ENCODE results near the gene L3MBTL4. TPM values are rescaled to one million over a fixed set of nuclear protein-coding genes. Genes with fewer than 3 reads are reported as not detected.

Gene L3MBTL4
- total RNA-seq, 6 experiments from 2014 or later: 8.2 to 16.0 (median 11.3) TPM

DNA sequence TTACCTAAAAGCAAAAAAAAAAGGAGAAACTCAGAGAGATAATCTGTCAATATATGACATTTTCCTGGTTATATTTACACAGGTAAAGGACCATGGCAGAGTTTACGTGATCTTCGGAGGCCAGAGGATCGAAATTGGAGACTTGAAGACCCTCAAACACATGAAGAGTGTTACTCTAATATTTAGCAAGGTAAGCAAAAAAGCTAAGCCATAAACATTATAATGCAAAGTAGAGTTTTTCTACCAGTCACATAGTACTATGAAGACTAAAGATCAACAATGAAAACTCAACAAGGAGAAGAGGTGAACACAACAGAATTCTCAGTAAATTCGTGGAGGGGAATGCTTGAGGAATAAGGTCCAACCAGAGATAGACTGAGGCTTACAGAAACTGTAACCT, 78.5 kb downstream of the L3MBTL4 start:
- H3K27ac ChIP-seq: no peak overlapping the region
- no peaks in the 10 kb centered on the region for H3K27me3 ChIP-seq
- H3K36me3 ChIP-seq: no peaks in the 10 kb centered on the region
- TF ChIP-seq, protein P1, sequence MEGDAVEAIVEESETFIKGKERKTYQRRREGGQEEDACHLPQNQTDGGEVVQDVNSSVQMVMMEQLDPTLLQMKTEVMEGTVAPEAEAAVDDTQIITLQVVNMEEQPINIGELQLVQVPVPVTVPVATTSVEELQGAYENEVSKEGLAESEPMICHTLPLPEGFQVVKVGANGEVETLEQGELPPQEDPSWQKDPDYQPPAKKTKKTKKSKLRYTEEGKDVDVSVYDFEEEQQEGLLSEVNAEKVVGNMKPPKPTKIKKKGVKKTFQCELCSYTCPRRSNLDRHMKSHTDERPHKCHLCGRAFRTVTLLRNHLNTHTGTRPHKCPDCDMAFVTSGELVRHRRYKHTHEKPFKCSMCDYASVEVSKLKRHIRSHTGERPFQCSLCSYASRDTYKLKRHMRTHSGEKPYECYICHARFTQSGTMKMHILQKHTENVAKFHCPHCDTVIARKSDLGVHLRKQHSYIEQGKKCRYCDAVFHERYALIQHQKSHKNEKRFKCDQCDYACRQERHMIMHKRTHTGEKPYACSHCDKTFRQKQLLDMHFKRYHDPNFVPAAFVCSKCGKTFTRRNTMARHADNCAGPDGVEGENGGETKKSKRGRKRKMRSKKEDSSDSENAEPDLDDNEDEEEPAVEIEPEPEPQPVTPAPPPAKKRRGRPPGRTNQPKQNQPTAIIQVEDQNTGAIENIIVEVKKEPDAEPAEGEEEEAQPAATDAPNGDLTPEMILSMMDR (IDR thresholded peaks at IDR 0.05): no peak
- TF ChIP-seq POLR2A (IDR thresholded peaks at IDR 0.05): no peak
- no peak for ATAC-seq
- no peak overlapping the region for H3K4me3 ChIP-seq
- no peaks in the 10 kb centered on the region for H3K4me1 ChIP-seq
- intact Hi-C loops (cut with DNase I): no loop called here
- WGBS (ENCODE audit: insufficient coverage, low coverage, low lambda C conversion rate, missing lambda C conversion rate): 74% methylated on average over 4 of the region's 4 CpGs
- no peaks in the 10 kb centered on the region for H3K9me3 ChIP-seq
- DNase-seq: no peak

DNA sequence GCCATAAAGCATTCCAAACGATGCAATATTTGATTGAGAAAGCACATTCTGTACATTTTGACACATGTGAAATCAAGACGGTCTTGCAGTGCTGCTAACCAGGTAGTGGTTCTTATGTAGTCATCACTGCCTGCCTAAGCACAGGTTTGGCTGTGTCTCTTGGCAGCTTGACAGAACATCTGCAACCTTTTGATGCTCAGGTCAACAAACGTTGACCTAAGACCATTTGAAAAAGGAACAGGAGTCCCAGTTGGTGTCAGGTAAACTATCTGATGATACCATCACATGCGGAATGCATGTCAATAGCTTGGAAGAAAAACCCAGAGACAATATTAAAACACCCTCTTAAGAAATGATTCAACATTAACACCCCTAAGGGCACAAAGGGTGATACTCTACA, 80.7 kb downstream of the L3MBTL4 start:
- TF ChIP-seq POLR2A (IDR thresholded peaks at IDR 0.05): no peak
- TF ChIP-seq, protein P1 (IDR thresholded peaks at IDR 0.05): no peak
- 40% methylated on average over 4 of the region's 4 CpGs for WGBS (ENCODE audit: insufficient coverage, low coverage, low lambda C conversion rate, missing lambda C conversion rate)
- ATAC-seq: peak; percentile 50 to 81 (median 70)

DNA sequence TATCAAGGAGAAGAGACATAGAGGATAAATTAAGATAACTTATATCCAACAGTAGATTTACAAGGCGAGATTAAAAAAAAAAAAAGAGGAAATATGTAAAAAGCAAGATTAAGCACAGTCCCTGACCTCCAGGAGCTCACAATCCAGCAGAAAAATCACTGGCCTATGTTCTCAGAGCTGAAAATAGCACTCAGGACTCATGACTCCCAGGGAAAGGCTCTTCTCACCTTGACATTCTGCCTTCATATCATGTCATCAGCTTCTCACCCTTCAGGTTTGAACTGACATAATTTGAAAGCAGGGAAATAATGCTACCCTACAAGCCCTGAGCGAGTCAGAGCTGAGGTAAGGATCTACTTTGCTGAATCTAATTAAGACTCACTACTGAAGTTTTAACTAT, 82.8 kb downstream of the L3MBTL4 start:
- Histone ChIP-seq H3K27ac (no peak overlapping the region), H3K4me1 (peaks cover 0 to 10% (median 3%) of the 10 kb centered on the region in 4 donors), H3K4me3 (no peak overlapping the region), H3K36me3 (no peaks in the 10 kb centered on the region), H3K27me3 (no peaks in the 10 kb centered on the region), H3K9me3 (no peaks in the 10 kb centered on the region)
- no peak for TF ChIP-seq POLR2A (IDR thresholded peaks at IDR 0.05)
- TF ChIP-seq, protein P1 (IDR thresholded peaks at IDR 0.05): no peak
- 94% methylated on average over 2 of the region's 2 CpGs for WGBS (ENCODE audit: insufficient coverage, low coverage, low lambda C conversion rate, missing lambda C conversion rate)
- intact Hi-C loops (cut with DNase I): no loop called here
- ATAC-seq (no peak), DNase-seq (no peak)

More for the DNA sequence above, 80.7 kb downstream of the L3MBTL4 start:
- H3K36me3 ChIP-seq: no peaks in the 10 kb centered on the region
- DNase-seq: no peak
- no peaks in the 10 kb centered on the region for H3K27me3 ChIP-seq
- H3K27ac ChIP-seq: no peak overlapping the region
- intact Hi-C loops (cut with DNase I): no loop called here
- no peaks in the 10 kb centered on the region for H3K4me1 ChIP-seq
- no peaks in the 10 kb centered on the region for H3K9me3 ChIP-seq
- no peak overlapping the region for H3K4me3 ChIP-seq

DNA sequence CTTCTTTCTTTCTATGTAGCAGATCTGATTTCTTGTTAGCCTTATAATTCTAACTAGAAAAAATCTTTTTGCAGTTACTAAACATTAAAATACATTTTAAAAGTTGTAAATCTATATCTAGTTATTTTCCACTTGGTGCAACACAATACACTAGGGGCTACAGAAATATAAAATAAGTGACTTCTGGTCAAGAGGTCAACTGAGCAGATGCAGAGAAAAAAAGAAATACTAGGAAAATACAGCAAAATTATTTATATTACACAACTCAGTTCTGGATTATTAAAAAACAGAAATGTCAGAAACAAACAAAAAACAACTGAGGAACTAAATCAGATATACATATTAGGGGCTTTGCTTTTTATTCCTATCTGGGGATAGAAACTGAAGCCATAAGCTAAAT, 83.9 kb downstream of the L3MBTL4 start:
- TF ChIP-seq, protein P1 (IDR thresholded peaks at IDR 0.05): no peak
- TF ChIP-seq POLR2A (IDR thresholded peaks at IDR 0.05): no peak
- intact Hi-C loops (cut with DNase I): no loop called here
- no peak overlapping the region for H3K27ac ChIP-seq
- no peaks in the 10 kb centered on the region for H3K9me3 ChIP-seq
- no peaks in the 10 kb centered on the region for H3K36me3 ChIP-seq
- DNase-seq: no peak
- H3K4me3 ChIP-seq: no peak overlapping the region
- no peaks in the 10 kb centered on the region for H3K27me3 ChIP-seq
- peaks cover 0 to 10% (median 3%) of the 10 kb centered on the region in 4 donors for H3K4me1 ChIP-seq
- ATAC-seq: no peak

DNA sequence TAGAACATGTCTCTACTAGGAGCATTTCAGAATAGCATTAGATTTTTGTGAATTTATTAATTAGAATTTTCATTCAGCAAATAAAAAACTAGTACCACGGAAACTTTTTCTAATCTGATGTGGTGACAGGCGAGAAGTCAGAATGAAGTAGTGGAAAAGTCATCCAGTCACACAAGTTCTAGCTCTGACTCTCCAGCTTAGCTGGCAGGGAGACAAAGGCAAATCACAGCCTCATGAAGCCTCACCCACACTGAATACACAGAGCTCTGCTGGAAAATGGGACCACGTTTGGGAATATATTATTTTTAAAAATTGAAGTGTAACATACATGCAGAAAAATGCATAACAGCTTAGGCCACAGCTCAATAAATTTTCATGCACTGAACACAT, 86.1 kb downstream of the L3MBTL4 start:
- no peak for TF ChIP-seq POLR2A (IDR thresholded peaks at IDR 0.05)
- TF ChIP-seq, protein P1 (IDR thresholded peaks at IDR 0.05): no peak
- WGBS (ENCODE audit: insufficient coverage, low coverage, low lambda C conversion rate, missing lambda C conversion rate): 16% methylated on average over 3 of the region's 3 CpGs
- H3K4me1 ChIP-seq: peaks cover 0 to 10% (median 3%) of the 10 kb centered on the region in 4 donors
- intact Hi-C loops (cut with DNase I): no loop called here
- H3K9me3 ChIP-seq: no peaks in the 10 kb centered on the region
- peak; percentile 71 to 89 (median 81) for ATAC-seq
- H3K36me3 ChIP-seq: no peaks in the 10 kb centered on the region
- no peaks in the 10 kb centered on the region for H3K27me3 ChIP-seq
- peak overlapping the region in 1 of 3 donors; percentile 41 for H3K27ac ChIP-seq
- no peak for DNase-seq
- H3K4me3 ChIP-seq: no peak overlapping the region
